GM19438 (cell line): ENCODE data around the gene MIER2.
"Not testable (repeated sequence)": the region's sequence is repeated elsewhere in the genome, so short reads cannot be mapped to it uniquely, and the experiment has no call there.

Experiments used
- ATAC-seq: cut with Tn5 transposase; IDR thresholded peaks from one replicate; pipeline ENCODE4 v1.9.1; 2021; ENCODE audit warnings: low read depth; ENCODE audit not compliant: unreplicated experiment

The MIER2 gene, protein sequence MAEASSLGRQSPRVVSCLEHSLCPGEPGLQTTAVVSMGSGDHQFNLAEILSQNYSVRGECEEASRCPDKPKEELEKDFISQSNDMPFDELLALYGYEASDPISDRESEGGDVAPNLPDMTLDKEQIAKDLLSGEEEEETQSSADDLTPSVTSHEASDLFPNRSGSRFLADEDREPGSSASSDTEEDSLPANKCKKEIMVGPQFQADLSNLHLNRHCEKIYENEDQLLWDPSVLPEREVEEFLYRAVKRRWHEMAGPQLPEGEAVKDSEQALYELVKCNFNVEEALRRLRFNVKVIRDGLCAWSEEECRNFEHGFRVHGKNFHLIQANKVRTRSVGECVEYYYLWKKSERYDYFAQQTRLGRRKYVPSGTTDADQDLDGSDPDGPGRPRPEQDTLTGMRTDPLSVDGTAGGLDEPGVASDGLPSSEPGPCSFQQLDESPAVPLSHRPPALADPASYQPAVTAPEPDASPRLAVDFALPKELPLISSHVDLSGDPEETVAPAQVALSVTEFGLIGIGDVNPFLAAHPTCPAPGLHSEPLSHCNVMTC

DNA sequence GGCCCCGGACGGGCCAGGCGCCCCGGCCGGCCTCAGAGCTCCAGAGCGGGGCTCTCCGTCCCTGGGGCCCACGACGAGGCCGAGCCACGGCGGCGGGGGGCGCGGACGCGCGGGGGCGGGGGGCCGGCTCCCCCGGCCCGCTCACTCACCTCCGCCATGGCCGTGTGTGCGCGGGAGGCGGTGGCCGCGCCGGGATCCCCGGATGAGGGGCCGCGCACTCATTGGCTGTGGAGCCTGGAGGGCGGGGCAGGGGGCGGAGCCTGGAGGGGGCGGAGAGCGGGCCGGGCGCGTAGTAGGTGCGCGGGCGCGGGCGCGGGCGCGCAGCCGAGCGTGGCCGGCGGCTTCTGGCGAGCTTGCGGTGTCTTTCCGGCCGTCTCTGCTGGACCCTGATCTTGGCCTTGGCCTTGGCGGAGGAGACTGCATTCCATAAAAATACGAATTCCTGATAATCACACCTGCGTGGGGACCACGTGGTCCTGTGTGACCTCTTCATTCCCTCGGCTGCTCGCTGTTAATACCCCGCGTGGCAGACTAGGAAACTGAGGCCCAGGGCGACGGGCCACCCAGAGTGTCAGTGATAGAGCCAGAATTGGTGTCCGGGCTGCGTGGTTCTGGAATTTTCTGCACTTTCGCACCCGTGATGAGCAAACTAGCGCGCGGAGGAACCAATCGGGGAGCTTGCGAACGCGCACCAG is at the start of gene MIER2:
TSS of gene MIER2 (minus strand) at position 172 of the 695 bp plus-strand sequence. CDS start at position 158, 14 bp downstream.
- peak; percentile 67 for ATAC-seq

DNA sequence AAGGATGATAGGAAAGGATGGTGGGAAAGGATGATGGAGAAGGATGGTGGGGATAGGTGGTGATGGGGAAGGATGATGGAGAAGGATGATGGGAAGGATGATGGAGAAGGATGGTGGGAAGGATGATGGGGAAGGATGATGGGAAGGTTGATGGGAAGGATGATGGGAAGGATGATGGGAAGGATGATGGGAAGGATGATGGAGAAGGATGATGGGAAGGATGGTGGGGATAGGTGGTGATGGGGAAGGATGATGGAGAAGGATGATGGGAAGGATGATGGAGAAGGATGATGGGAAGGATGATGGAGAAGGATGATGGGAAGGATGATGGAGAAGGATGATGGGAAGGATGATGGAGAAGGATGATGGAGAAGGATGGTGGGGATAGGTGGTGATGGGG is 49.0 kb upstream of the MIER2 start:
- not testable (repeated sequence) for ATAC-seq

DNA sequence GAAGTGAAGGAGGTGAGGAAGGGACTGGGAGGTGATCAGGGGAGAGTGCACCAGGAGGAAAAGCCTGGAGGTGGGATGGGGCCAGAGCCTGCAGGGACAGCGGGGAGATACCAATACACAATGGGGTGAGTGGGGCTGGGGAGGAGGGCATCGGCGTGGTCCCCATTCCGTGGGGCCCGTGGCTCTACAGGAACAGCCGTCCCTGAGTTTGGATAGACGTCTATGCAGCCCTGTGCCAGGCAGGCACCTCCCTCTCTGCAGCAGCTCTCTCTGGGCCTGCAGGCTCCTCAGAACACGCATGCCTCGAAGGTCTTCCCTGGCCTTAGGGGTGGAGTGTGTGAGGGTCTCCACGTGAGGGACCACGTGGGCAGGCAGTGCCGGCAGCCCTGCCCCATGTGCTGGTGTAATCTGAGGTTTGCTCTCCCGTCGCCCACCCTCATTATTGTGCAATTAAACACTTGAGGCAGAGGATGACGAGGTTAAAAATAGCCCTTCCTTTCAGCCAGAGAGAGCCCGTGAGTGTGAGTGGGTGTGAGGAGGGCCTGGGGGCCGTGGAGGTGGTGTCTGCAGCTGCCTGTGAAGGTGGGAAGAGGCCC is 47.9 kb upstream of the MIER2 start:
- ATAC-seq: no peak

DNA sequence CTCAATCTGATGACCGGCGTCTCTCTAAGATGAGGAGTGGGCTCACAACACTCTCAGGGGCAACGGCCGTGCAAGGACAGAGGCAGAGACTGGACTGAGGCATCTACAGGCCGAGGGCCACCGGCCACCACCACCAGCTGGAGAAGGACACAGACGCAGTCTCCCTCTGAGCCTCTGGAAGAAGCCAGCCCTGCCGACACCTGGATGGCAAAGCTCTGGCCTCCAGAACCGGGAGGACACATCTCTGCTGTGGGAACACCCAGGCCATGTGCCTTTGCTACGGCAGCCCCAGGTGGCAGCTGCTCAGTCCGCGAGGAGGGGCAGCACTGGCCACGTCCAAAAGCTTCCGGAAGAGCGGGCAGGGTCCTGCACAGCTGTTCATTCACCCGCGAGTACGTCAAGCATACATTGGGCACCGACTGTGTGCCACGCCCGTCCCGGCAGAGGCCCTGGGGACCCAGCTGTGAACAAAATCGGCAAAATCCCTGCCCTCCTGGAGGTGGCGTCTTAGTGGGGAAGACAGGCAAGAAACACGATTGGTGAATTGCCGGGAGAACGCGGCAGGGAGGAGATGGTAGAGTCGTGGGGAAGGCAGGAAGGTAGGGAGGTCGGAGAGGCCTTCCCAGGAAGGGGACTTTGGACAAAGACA is 47.3 kb upstream of the MIER2 start:
- ATAC-seq: no peak

DNA sequence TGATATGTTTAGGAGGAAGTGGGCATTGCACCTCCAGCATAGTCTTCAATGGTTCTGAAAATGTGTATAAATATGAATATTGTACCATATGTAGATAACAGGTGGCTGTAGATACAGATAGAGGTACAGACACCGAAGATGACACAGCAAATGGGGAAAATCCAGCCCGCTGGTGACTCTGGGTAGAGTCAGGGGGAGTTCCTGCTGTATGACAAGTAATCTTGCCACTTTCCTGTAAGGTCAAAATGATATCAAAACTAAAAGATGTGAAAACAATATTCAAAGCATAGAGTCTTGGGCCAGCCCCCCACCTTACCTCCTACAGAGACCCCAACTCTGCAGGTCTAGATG is 46.6 kb upstream of the MIER2 start:
- ATAC-seq: no peak

DNA sequence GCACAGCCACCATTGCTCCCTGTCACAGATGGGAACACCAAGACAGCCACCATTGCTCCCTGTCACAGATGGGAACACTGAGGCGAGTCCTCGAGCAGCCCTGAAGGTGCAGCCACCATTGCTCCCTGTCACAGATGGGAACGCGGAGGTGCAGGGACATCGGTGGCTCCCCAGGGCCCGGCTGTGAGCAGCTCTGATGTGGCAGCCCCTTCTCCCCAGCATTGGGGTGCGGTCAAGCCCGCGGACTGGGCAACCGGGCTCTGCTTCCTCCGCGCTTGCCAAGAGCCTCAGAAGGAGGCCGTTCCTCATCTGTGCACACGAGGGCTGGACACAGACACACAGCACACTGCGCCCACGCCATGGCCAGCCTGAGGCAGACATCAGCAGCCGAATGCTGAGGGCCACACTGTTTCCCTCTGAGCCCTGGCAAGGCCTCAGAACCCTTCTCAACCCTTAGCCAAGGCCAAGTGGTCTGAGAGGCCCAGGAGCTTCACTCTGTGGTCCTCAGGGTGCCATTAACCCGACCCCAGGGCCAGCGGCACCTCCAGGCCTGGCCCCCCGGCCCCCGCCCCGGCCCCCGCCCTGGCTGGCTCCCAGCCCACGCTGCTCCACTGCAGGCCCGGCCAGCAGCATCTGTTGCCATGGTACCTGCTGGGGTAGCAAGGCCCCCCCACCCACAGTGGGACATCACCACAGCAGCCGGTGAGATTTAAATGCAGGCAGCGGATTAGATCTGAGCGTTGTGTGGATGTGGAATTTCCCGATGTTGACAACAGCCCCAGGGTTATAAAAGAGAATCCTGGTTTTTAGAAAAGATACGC is 46.0 kb upstream of the MIER2 start:
- no peak for ATAC-seq

DNA sequence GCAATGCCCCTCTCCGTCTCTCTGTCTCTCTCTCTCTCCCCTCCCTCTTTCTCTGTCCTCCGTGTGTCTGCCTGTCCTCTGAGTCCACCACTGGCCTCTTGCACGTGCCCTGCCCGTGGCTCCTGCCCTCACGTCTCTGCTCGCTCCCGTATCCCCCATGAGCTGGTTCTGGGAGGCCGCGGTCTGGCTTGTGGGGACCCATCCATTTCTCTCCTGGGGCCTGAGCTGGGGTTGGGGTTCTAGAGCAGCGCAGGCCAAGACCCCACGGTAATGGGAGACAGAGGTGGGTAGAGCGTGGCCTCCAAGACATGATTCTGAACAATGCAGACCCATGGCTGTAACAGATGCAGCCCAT is 45.3 kb upstream of the MIER2 start:
- no peak for ATAC-seq

DNA sequence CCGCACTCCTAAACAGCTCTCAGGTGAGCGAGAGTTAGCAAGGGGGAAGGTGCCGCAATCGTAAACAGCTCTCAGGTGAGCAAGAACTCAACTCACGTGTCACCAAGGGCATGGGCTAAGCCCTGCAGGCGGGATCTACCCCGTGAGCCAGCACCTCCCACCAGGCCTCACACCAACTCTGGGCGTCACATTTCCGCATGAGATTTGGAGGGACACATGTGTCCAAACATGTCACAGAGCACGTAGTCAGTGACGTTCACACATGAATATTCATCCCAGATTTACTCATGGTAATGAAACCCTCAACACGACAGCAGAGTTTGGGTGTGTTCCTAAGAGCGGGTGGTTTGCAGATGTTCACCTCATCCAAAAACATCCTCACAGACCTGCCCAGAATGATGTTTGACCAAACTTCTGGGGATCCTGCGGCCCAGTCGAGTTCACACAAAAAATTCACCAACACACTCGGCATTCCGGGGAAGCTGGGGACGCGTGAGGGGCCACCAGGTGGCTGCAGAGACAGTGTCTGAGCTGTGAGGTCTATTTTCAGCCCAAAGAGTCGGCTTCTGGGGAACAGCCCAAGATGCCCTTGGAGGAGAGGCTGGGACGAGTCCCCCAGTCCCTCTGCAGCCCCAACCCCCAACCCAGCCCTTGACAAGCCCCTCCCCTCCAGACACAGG is 44.8 kb upstream of the MIER2 start:
- ATAC-seq: no peak

DNA sequence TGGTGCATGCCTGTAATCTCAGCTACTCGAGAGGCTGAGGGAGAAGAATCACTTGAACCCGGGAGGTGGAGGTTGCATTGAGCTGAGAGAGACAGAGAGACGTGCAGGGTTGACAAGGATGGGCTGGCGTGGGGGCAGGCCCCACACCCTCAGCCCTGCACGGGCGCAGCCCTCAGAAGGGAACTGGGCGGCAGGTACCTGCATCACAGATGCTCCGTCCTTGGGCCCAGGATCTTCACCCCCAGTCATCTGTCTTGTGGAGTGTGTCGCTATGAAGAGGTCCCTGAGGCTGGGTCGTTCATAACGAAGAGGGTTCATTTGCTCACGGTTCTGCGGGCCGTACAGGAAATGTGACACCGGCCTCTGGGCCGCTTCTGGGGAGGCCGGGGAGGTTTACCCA is 44.1 kb upstream of the MIER2 start:
- no peak for ATAC-seq

DNA sequence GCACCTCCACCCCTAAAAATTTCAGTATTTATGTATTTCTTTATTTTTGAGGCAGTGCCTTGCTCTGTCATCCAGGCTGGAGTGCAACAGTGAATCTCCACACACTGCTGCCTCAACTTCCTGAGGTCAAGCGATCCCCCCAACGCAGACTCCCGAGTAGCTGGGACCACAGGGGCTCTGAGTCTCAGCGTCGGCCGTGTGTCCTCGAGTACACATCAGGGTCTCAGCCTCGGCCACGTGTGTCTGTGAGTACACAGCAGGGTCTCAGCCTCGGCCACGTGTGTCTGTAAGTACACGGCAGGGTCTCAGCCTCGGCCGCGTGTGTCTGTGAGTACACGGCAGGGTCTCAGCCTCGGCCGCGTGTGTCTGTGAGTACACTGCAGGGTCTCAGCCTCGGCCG is 43.2 kb upstream of the MIER2 start:
- ATAC-seq: no peak

DNA sequence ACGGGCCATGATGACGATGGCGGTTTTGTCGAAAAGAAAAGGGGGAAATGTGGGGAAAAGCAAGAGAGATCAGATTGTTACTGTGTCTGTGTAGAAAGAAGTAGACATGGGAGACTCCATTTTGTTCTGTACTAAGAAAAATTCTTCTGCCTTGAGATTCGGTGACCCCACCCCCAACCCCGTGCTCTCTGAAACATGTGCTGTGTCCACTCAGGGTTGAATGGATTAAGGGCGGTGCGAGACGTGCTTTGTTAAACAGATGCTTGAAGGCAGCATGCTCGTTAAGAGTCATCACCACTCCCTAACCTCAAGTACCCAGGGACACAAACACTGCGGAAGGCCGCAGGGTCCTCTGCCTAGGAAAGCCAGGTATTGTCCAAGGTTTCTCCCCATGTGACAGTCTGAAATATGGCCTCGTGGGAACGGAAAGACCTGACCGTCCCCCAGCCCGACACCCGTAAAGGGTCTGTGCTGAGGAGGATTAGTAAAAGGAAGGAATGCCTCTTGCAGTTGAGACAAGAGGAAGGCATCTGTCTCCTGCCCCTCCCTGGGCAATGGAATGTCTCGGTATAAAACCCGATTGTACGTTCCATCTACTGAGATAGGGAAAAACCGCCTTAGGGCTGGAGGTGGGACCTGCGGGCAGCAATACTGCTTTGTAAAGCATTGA is 42.2 kb upstream of the MIER2 start:
- not testable (repeated sequence) for ATAC-seq

DNA sequence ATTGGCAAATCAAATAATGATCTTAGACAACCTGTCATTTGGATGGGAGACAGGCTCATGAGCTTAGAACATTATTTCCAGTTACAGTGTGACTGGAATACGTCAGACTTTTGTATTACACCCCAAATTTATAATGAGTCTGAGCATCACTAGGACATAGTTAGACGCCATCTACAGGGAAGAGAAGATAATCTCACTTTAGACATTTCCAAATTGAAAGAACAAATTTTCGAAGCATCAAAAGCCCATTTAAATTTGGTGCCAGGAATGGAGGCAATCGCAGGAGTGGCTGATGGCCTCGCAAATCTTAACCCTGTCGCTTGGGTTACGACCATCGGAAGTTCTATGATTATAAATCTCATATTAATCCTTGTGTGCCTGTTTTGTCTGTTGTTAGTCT is 41.6 kb upstream of the MIER2 start:
- not testable (repeated sequence) for ATAC-seq

DNA sequence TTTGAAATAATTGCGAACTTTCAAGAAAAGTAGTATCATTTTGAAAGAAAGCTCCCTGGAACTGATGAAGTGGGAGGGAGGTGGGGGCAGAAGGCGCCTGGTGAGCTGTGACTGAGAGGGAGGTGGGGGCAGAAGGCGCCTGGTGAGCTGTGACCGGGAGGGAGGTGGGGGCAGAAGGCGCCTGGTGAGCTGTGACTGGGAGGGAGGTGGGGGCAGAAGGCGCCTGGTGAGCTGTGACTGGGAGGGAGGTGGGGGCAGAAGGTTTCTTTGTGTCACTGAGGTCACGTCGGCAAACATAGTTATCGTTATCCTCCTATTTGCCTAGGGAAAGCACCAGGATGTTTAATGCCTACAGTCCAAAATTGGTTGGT is 40.2 kb upstream of the MIER2 start:
- no peak for ATAC-seq

DNA sequence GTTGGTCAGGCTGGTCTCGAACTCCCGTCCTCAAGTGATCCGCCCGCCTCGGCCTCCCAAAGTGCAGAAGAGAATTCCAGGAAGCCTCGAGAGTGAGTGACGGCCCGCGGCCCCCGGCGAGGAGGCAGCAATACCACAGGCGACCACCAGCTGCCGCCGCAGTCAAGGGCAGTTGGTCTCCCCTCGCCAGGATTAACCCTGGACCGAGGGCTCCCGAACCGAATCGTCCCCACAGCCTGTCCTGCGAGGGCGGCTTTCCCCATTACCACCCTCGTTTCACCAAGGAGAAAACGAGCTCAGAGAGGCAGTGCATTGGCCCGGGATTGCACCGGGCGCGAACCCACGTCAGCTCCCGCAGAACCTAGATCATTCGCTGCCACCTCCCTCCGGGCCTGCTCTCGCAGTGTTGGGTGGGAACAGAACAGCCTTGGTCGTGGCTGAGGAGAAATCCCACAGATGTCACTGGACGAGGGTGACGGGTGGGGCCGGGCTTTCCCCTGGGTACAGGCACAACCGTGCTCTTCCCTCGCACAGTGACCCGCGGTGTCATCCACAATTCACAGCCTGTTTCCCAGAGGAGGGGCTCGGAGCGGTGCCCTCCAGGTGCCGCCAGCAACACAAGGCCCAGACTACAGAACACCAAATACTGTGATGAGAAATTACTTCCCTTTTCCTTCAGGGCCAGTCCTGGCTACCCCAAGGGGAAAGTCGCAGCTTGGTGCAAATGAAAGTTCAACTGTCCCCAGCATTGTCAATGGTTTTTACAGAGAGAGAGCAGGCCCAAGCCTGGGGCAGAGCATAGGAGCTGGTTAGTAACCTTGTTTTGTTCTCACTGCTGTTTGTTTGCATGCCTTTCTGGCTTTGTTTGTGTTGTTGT is 39.6 kb upstream of the MIER2 start:
- no peak for ATAC-seq

DNA sequence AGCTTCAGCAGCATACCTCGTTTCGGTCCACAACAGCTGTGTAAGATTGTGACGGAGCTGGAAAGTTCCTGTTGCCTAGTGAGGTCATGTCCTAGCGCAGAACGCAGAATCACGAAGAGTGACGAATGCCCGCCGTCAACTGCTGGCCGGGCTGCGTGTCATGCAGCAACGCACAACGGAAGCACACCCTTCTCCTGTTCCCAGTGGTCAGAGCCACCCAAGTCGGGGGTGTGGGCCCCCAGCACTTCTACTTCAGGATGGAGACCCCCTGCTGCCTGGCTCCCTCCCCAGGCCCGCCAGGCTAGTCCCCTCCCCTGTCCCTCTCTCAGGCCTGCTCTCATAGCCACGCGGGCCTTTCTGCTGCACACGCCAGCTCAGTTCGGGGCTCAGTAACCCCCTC is 38.4 kb upstream of the MIER2 start:
- ATAC-seq: no peak

DNA sequence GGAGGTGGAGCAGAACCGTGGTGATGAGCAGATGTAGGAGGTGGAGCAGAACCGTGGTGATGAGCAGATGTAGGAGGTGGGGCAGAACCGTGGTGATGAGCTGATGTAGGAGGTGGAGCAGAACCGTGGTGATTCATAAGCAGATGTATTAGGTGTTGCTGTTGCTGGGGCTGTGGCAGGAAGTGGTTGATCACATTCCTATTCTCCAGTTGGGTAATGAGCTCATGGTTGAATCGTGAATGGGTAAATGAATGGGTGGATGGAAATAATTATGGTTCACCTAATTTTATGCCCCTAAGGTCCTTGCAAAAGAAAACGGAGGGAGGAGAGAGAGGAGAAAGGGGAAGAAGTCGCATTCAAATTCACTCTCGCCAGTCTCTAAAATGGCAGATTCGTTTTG is 38.0 kb upstream of the MIER2 start:
- not testable (repeated sequence) for ATAC-seq

DNA sequence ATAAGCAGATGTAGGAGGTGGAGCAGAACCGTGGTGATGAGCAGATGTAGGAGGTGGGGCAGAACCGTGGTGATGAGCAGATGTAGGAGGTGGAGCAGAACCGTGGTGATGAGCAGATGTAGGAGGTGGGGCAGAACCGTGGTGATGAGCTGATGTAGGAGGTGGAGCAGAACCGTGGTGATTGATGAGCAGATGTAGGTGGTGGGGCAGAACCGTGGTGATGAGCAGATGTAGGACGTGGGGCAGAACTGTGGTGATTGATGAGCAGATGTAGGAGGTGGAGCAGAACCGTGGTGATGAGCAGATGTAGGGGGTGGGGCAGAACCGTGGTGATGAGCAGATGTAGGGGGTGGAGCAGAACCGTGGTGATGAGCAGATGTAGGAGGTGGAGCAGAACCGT is 37.3 kb upstream of the MIER2 start:
- not testable (repeated sequence) for ATAC-seq

DNA sequence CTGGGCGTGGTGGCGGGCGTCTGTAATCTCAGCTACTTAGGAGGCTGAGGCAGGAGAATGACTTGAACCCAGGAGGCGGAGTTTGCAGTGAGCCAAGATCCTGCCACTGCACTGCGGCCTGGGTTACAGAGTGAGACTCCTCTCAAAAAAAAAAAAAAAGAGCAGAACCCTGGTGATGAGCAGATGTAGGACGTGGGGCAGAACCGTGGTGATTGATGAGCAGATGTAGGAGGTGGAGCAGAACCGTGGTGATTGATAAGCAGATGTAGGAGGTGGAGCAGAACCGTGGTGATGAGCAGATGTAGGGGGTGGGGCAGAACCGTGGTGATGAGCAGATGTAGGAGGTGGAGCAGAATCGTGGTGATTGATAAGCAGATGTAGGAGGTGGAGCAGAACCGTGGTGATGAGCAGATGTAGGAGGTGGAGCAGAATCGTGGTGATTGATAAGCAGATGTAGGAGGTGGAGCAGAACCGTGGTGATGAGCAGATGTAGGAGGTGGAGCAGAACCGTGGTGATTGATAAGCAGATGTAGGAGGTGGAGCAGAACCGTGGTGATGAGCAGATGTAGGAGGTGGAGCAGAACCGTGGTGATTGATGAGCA is 36.1 kb upstream of the MIER2 start:
- not testable (repeated sequence) for ATAC-seq
